ENCODE results near the gene TEX47. TPM values are rescaled to one million over a fixed set of nuclear protein-coding genes. Genes with fewer than 3 reads are reported as not detected.

TEX47 gene
- total RNA-seq, result not detected

- FAIRE-seq (no peak), DNase-seq (ENCODE audit: low spot score in 2 of 2) (no peak)
Measured at GRCh38 chr7:88795553-88795952, at the start of gene TEX47. Gene TEX47, minus strand, starts transcription at chr7:88795737. Its CDS starts 795 bp downstream, at chr7:88794942.

GRCh38 chr7:88845091-88845490 is 49.6 kb upstream of the TEX47 start:
- FAIRE-seq, result no peak
- DNase-seq (ENCODE audit: low spot score in 2 of 2), result no peak

DNA sequence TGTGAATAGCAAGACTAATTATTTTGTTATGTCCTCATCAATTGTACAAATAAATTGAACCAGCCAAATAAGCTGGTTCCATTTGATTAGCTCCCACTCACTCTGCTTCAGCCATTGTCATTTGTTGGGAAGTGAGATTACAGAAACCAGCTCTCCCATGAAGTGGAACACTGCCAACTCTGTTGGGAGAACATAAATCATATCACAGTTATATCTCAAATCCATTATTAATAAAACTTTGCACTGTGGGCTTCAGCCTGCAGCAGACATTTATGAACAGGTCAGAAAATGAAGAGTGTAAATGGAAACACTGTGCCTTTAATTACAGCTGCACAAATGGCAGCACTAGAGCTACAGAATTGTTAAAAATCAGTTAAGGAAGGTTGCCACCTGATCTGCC is 46.7 kb upstream of the TEX47 start:
- DNase-seq (ENCODE audit: low spot score in 2 of 2), result no peak
- no peak for FAIRE-seq

GRCh38 chr7:88835147-88835728 is 39.7 kb upstream of the TEX47 start:
- FAIRE-seq (no peak), DNase-seq (ENCODE audit: low spot score in 2 of 2) (no peak)

- DNase-seq (ENCODE audit: low spot score in 2 of 2), result no peak
- no peak for FAIRE-seq
Measured at GRCh38 chr7:88826222-88826621, 30.7 kb upstream of the TEX47 start.

- FAIRE-seq (no peak), DNase-seq (ENCODE audit: low spot score in 2 of 2) (no peak)
Measured at GRCh38 chr7:88818552-88818951, 23.0 kb upstream of the TEX47 start.

GRCh38 chr7:88806280-88807037 is 10.9 kb upstream of the TEX47 start:
- FAIRE-seq (no peak), DNase-seq (ENCODE audit: low spot score in 2 of 2) (no peak)

DNA sequence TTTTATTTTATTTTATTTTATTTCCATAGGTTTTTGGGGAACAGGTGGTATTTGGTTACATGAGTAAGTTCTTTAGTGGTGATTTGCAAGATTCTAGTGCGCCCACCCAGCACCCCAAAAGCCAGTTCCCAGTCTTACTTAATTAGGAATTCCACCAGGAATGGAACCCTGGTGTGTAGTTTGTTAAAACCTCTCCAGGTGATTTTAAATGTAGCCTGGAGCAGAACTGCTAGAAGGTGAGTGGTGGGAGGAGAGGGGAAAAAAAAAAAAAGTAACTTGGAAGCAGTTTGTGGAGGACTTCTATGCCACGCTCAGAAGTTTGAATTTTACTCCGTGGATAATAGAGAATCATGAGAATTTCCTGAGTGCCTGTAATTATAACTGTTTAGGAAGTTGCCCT is 5.5 kb upstream of the TEX47 start:
- DNase-seq (ENCODE audit: low spot score in 2 of 2) (no peak), FAIRE-seq (no peak)

DNA sequence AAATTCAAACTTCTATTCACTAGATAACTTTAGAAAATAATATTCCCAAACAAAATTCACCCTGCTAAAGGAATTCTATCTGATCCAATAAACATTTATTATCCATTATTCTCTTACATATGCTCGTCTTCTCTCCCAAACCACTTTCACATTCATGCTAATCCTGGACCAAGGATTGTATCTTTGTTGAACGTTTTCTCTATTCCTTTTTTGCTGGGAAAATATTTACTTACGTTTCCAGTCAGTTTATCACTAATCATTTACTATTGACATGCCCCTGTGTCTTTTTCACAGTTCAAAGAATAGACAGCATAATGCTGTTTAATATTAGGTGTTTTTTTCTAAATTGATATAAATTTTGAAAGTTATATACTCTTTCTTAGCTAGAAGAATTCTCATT is 3.2 kb downstream of the TEX47 start:
- DNase-seq (ENCODE audit: low spot score in 2 of 2) (no peak), FAIRE-seq (no peak)

DNA sequence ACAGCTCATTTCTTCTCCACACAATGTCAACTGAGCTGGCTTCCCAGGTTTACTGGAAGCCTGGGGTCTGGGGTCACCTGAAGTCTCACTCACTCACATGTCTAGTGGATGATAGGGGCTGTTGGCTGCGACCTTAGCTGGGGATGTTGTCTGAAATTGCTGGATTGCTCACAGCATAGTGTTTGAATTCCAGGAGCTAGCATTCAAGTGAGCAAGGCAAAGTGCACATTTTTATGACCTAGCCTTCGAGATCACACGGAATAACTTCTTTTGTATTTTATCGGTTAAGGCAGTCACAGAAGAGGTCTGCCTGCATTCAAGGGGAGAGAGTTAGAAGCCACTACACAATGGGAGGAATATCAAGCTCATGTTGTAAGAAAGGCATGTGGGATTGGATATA is 3.6 kb downstream of the TEX47 start:
- DNase-seq (ENCODE audit: low spot score in 2 of 2) (no peak), FAIRE-seq (no peak)

DNA sequence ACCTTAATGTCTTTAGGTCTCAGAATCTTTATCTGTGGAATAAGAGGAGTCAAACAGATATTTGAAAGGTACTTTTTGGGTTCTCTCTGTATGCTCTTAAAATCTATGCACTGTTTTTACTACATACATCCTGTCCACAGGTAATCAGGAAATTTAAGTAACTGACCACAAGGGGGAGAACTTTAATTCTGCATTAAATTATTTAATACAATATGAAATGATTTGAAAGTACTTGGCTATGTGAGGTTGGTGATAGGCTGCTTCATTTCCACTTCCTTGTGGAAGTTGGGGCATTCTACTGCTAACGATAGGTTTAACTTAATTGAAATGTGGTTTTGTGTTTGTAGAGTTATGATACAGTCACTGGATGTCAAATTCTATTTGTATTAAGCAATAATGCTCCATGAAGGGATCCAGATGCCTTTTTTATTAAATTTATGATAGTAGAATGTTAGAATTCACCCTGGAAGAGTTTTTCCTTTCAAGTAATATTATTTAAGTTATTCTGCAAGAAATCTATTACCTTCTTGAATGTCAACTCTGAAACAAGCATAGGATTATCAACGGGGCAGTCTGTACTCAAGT is 6.0 kb downstream of the TEX47 start:
- no peak for FAIRE-seq
- DNase-seq (ENCODE audit: low spot score in 2 of 2), result no peak

- DNase-seq (ENCODE audit: low spot score in 2 of 2), result no peak
- no peak for FAIRE-seq
Measured at GRCh38 chr7:88787777-88788176, 7.8 kb downstream of the TEX47 start.

- FAIRE-seq (no peak), DNase-seq (ENCODE audit: low spot score in 2 of 2) (no peak)
Measured at GRCh38 chr7:88775838-88776237, 19.7 kb downstream of the TEX47 start.

DNA sequence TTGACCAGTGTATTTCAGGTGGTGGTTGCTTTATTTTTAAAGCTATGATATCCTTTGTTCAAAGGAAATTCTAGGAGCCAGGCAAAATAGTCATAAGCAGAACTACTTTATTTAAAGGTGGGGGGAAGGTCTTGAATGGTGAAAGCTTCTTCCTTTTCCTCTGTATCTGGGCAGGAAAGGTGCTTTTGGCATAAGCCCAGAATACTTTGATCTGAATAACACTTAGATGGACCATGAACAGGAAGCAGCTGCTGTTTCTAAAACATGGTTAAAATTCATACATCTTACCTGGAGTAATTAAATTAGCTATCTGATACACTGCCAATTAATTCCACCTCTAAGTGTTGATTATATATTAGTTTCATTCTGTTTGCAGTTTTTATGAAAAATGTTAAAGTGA is 22.8 kb downstream of the TEX47 start:
- FAIRE-seq (no peak), DNase-seq (ENCODE audit: low spot score in 2 of 2) (no peak)

DNA sequence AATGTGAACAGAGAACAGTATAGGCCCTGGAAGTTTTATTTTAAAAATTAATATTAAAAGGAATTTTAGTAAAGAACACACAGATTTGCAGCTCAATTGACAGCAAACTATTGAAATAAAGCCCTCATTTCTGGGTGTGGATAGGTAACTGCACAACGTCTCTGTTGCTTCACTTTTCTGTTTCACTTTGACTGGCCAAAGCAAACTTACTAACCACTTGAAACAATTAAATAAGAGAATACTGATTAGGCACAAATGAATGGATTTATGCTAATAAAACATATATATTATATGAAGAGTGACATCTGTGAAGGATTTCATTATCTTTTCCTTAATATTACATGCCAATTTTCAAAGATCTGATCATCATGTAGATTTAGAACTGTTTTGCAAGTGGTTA is 24.1 kb downstream of the TEX47 start:
- DNase-seq (ENCODE audit: low spot score in 2 of 2) (no peak), FAIRE-seq (no peak)

- DNase-seq (ENCODE audit: low spot score in 2 of 2), result no peak
- no peak for FAIRE-seq
Measured at GRCh38 chr7:88761779-88762178, 33.8 kb downstream of the TEX47 start.

DNA sequence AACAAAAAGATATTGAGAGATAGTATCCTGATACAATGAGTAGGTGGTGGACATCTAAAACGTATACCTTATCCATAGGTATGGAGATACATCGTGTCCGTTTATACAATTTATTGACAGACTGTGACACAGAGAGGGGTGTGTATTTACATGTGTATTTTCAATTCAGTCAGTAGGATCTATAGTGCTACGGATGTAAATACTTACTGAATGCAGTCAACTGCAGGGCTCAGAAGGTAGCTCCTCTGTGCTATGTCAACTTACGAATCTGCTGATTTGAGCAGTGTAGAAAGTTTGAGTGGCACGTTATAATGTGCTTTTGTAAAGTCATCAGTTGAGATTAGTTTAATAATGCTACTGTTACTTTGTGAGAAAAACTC is 35.4 kb downstream of the TEX47 start:
- FAIRE-seq, result no peak
- no peak for DNase-seq (ENCODE audit: low spot score in 2 of 2)

- peak; percentile 18 to 34 for DNase-seq (ENCODE audit: low spot score in 2 of 2)
- no peak for FAIRE-seq
Measured at GRCh38 chr7:88759230-88760135, 36.1 kb downstream of the TEX47 start, which contains the start of gene ZNF804B. Gene ZNF804B, plus strand, starts transcription at chr7:88759700. Its CDS starts 277 bp downstream, at chr7:88759977.

DNA sequence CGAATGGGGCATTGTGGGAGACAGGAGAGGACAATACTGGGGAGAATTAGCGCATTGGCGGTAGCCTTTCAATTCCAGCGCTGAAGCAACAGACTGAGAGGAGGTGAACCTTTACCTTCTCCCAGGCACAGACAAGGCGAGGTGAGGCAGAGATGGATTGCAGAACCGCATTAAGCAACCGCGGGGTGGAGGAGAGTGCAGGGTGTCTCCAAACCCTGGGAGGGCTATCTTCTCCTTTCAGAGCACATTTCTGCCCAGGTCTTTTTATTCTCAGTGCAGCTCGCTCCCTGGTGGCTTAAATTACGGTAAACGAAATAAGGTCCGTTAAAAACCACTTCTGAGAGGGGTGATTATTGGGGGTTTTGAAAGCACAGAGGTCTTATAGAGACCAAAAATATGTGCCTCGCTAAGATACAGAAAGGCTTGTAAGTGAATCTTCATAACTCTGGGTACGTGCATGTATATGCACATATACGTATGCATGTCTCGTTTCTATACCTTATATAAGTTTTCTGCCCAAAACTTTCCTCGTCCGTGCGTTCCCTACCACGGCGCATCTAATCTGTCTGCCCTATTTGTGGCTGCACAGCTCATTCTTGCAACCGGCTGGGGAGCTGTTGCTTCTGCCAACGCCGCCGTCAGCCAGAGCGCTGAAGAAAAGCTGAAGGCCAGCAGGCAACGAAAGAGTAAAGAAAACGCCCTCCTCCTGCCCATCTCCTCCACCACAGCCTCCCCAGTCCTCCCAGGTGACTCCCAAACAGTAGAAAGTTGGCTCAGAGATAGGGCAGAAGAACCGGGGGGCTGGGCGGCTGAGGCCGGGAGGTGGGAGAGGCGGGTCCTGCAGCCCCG is 36.9 kb downstream of the TEX47 start:
- FAIRE-seq, result no peak
- DNase-seq (ENCODE audit: low spot score in 2 of 2), result peak; percentile 23 to 26

GRCh38 chr7:88757371-88757770 is 38.2 kb downstream of the TEX47 start:
- FAIRE-seq, result no peak
- DNase-seq (ENCODE audit: low spot score in 2 of 2), result no peak

Measured in frontal cortex (tissue), 4 donors.